ENCODE results near the gene TTLL3. TPM values are rescaled to one million over a fixed set of nuclear protein-coding genes. Genes with fewer than 3 reads are reported as not detected.
A peak's percentile ranks its signal among the peaks of the same experiment; 100 is the strongest.

The TTLL3 gene
- total and polyA plus RNA-seq, 2 donors (not counting 1 experiment from before 2014, with no cell fraction given), result 84.5 to 168 TPM

- 0% methylated on average over 65 of the region's 65 CpGs for WGBS (ENCODE audit: insufficient coverage)
- H3K36me3 ChIP-seq (replicated peaks in 1 of 2; ENCODE audit: control extremely low read depth in 1 of 2, control insufficient read depth in 1 of 2, extremely low read depth in 1 of 2, insufficient read depth in 2 of 2, low read length in 1 of 2), result peaks cover 8 to 36% of the 10 kb centered on the region in 2 experiments
- peak; percentile 77 for ATAC-seq (ENCODE audit: low read depth)
- peak within 1 kb of the TSS; percentile 98 for H3K9ac ChIP-seq (ENCODE audit: low read length)
- no peak for TF ChIP-seq EZH2 (IDR thresholded peaks at IDR 0.05; ENCODE audit: borderline replicate concordance, insufficient read depth, low read depth, low read length, poor library complexity, severe bottlenecking)
- TF ChIP-seq, protein P1, sequence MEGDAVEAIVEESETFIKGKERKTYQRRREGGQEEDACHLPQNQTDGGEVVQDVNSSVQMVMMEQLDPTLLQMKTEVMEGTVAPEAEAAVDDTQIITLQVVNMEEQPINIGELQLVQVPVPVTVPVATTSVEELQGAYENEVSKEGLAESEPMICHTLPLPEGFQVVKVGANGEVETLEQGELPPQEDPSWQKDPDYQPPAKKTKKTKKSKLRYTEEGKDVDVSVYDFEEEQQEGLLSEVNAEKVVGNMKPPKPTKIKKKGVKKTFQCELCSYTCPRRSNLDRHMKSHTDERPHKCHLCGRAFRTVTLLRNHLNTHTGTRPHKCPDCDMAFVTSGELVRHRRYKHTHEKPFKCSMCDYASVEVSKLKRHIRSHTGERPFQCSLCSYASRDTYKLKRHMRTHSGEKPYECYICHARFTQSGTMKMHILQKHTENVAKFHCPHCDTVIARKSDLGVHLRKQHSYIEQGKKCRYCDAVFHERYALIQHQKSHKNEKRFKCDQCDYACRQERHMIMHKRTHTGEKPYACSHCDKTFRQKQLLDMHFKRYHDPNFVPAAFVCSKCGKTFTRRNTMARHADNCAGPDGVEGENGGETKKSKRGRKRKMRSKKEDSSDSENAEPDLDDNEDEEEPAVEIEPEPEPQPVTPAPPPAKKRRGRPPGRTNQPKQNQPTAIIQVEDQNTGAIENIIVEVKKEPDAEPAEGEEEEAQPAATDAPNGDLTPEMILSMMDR (IDR thresholded peaks at IDR 0.05), result no peak
- H3K4me2 ChIP-seq (replicated peaks; ENCODE audit: low read depth, low read length, poor library complexity, severe bottlenecking), result peak within 1 kb of the TSS; percentile 98
- peak within 1 kb of the TSS; percentile 100 for H3K27ac Mint-ChIP-seq
- peaks cover 57% of the 10 kb centered on the region for H3K4me1 Mint-ChIP-seq
- H3K27me3 Mint-ChIP-seq, result no peaks in the 10 kb centered on the region
- H3K4me3 Mint-ChIP-seq, result peak within 1 kb of the TSS; percentile 99
- CTCF ChIA-PET, result interaction anchor here (0.6 to 1.4 kb wide), 14 partner anchors 11 to 946 kb away, joined by 3 to 17 read pairs (median 4); partner anchors contain the start of genes OGG1 and TTLL3
- peak within 1 kb of the TSS; percentile 96 for H2AFZ ChIP-seq (ENCODE audit: insufficient read depth, low read depth, low read length, poor library complexity, severe bottlenecking)
- H4K20me1 ChIP-seq (ENCODE audit: control insufficient read depth, insufficient read depth, low read length, poor library complexity, severe bottlenecking), result peaks cover 38% of the 10 kb centered on the region
- peak within 1 kb of the TSS; percentile 93 to 99 for H3K27ac ChIP-seq (ENCODE audit: low read length in 2 of 2)
- H3K9me3 ChIP-seq (ENCODE audit: control extremely low read depth in 1 of 3, control insufficient read depth in 2 of 3, insufficient read depth in 1 of 3, low read length in 2 of 3), result no peaks in the 10 kb centered on the region
- peaks cover 69% of the 10 kb centered on the region for H3K79me2 ChIP-seq (ENCODE audit: control insufficient read depth, insufficient read depth, low read length)
- POLR2A ChIA-PET, result interaction anchor here (0.5 to 1.6 kb wide), 22 partner anchors 10 to 529 kb away, joined by 3 to 39 read pairs (median 5); partner anchors contain the start of genes BRPF1, CRELD1, EMC3 and FANCD2
- peaks cover 51 to 63% of the 10 kb centered on the region in 2 donors for H3K4me1 ChIP-seq (ENCODE audit: control insufficient read depth in 2 of 2, insufficient read depth in 2 of 2, low read length in 2 of 2)
- DNase-seq, result peak; percentile 99
- H3K27me3 ChIP-seq (replicated peaks in 1 of 4; ENCODE audit: control extremely low read depth in 1 of 4, control insufficient read depth in 3 of 4, insufficient read depth in 4 of 4, low read length in 3 of 4), result no peaks in the 10 kb centered on the region
- intact Hi-C loops (cut with micrococcal nuclease), result loop anchor here (1.0 to 2.0 kb wide), 10 partner anchors 12 to 529 kb away; partner anchors contain the start of genes BRPF1, CRELD1, JAGN1 and RPUSD3
- no peaks in the 10 kb centered on the region for H3K9me3 Mint-ChIP-seq (ENCODE audit: insufficient read depth)
- peak within 1 kb of the TSS; percentile 78 to 99 (median 94) for H3K4me3 ChIP-seq (ENCODE audit: control extremely low read depth in 1 of 5, extremely low read depth in 1 of 5, insufficient read depth in 1 of 5, low read depth in 2 of 5, low read length in 4 of 5)
Measured at GRCh38 chr3:9792405-9793160, 17.5 kb upstream of the TTLL3 start, which contains the start of the genes ARPC4 and TADA3. TSS of gene ARPC4 (plus strand) at chr3:9793082. CDS start at chr3:9793122, 40 bp downstream. TSS of gene TADA3 (minus strand) at chr3:9792473. CDS start at chr3:9791466, 1,007 bp downstream.
